Liver (tissue), 9 donors: ENCODE data around the gene LRRC10. TPM values are rescaled to one million over a fixed set of nuclear protein-coding genes. Genes with fewer than 3 reads are reported as not detected.

Source experiments
- DNase-seq: peaks from one replicate; pipeline ENCODE4 v3.0.0-alpha.2; 2017; ENCODE audit warnings: low spot score
- H3K27ac ChIP-seq, 2 donors: one replicate each; pipeline ENCODE4 v1.7.0; 2013; ENCODE audit warnings: inconsistent platforms in 2 of 2, low read length in 2 of 2, control low read depth in 1 of 2, low read depth in 1 of 2, mild to moderate bottlenecking in 1 of 2
- H3K27me3 ChIP-seq, 4 donors: one replicate each; pipeline versions ENCODE4 v1.6.1 to v1.7.0; 2013; ENCODE audit warnings: low read length in 3 of 4, inconsistent platforms in 1 of 4, mild to moderate bottlenecking in 1 of 4, moderate library complexity in 1 of 4; ENCODE audit not compliant: control insufficient read depth in 4 of 4, insufficient read depth in 4 of 4
- H3K36me3 ChIP-seq, 4 donors: one replicate each; pipeline versions ENCODE4 v1.6.1 to v1.7.0; 2013; ENCODE audit warnings: low read length in 3 of 4, mild to moderate bottlenecking in 3 of 4, low read depth in 1 of 4, moderate library complexity in 1 of 4; ENCODE audit not compliant: control insufficient read depth in 4 of 4, insufficient read depth in 3 of 4
- H3K4me1 ChIP-seq, 4 donors: one replicate each; pipeline versions ENCODE4 v1.6.1 to v1.7.0; 2013; ENCODE audit warnings: low read length in 3 of 4, mild to moderate bottlenecking in 3 of 4, moderate library complexity in 1 of 4; ENCODE audit not compliant: control insufficient read depth in 4 of 4, insufficient read depth in 4 of 4
- H3K4me3 ChIP-seq, 3 donors: one replicate each; pipeline versions ENCODE4 v1.6.1 to v1.7.0; 2013; ENCODE audit warnings: low read length in 3 of 3, control low read depth in 1 of 3, low read depth in 1 of 3, mild to moderate bottlenecking in 1 of 3
- H3K9ac ChIP-seq, 2 donors: one replicate each; pipeline ENCODE4 v1.7.0; 2013; ENCODE audit warnings: low read length in 2 of 2, mild to moderate bottlenecking in 2 of 2, moderate library complexity in 2 of 2, control low read depth in 1 of 2, low read depth in 1 of 2
- H3K9me3 ChIP-seq, 4 donors: one replicate each; pipeline versions ENCODE4 v1.6.1 to v1.7.0; 2013; ENCODE audit warnings: low read length in 3 of 4; ENCODE audit not compliant: control insufficient read depth in 4 of 4
- CTCF ChIP-seq: fragments of 150-350 bp; IDR thresholded peaks from 2 replicates; pipeline ENCODE4 v1.5.1; 2017; ENCODE audit warnings: improper control_type of control experiment, low read depth, low read length; ENCODE audit not compliant: missing input control
- EGR1 ChIP-seq, 2 donors: IDR thresholded peaks; 2 replicates each; pipeline ENCODE4 v1.6.1; 2016 to 2018; ENCODE audit warnings: antibody characterized with exemption in 2 of 2, low read depth in 2 of 2
- FOXA1 ChIP-seq: IDR thresholded peaks from 2 replicates; pipeline ENCODE4 v1.6.1; 2016; ENCODE audit warnings: antibody characterized with exemption
- FOXA2 ChIP-seq: IDR thresholded peaks from 2 replicates; pipeline ENCODE4 v1.6.1; 2016; ENCODE audit warnings: antibody characterized with exemption
- GABPA ChIP-seq, 2 donors: IDR thresholded peaks in 1 of 2; conservative IDR thresholded peaks in 1 of 2; 2 replicates each; pipeline ENCODE4 v1.6.1; 2016; ENCODE audit warnings: antibody characterized with exemption in 2 of 2, mild to moderate bottlenecking in 1 of 2, moderate library complexity in 1 of 2
- HNF4A ChIP-seq, 2 donors: conservative IDR thresholded peaks; 2 replicates each; pipeline ENCODE4 v1.6.1; 2016; ENCODE audit warnings: antibody characterized with exemption in 2 of 2, mild to moderate bottlenecking in 2 of 2
- HNF4G ChIP-seq: IDR thresholded peaks from 2 replicates; pipeline ENCODE4 v1.6.1; 2016; ENCODE audit warnings: antibody characterized with exemption
- JUND ChIP-seq, 2 donors: IDR thresholded peaks; 2 replicates each; pipeline ENCODE4 v1.6.1; 2016; ENCODE audit warnings: antibody characterized with exemption in 2 of 2
- MAX ChIP-seq: IDR thresholded peaks from 2 replicates; pipeline ENCODE4 v1.6.1; 2016; ENCODE audit warnings: antibody characterized with exemption
- NR2F2 ChIP-seq: IDR thresholded peaks from 2 replicates; pipeline ENCODE4 v1.6.1; 2016; ENCODE audit warnings: antibody characterized with exemption
- RAD21 ChIP-seq, 2 donors: IDR thresholded peaks; 2 replicates each; pipeline ENCODE4 v1.6.1; 2016; ENCODE audit warnings: antibody characterized with exemption in 2 of 2, mild to moderate bottlenecking in 2 of 2
- REST ChIP-seq: IDR thresholded peaks from 2 replicates; pipeline ENCODE4 v1.6.1; 2016; ENCODE audit warnings: antibody characterized with exemption, mild to moderate bottlenecking
- RXRA ChIP-seq, 2 donors: IDR thresholded peaks; 2 replicates each; pipeline ENCODE4 v1.6.1; 2017 to 2018; ENCODE audit warnings: antibody characterized with exemption in 2 of 2, mild to moderate bottlenecking in 1 of 2
- SP1 ChIP-seq: IDR thresholded peaks from 2 replicates; pipeline ENCODE4 v1.6.1; 2018; ENCODE audit warnings: antibody characterized with exemption, mild to moderate bottlenecking
- TAF1 ChIP-seq: conservative IDR thresholded peaks from 2 replicates; pipeline ENCODE4 v1.6.1; 2016; ENCODE audit warnings: antibody characterized with exemption, mild to moderate bottlenecking
- YY1 ChIP-seq: IDR thresholded peaks from 2 replicates; pipeline ENCODE4 v1.6.1; 2016; ENCODE audit warnings: antibody characterized with exemption, mild to moderate bottlenecking
- WGBS: extraction: QIAGEN DNeasy Blood & Tissue Kit; methylation state at CpG from one replicate; pipeline ENCODE4 v1.1.7; 2013; 5-methylcytosine and 5-hydroxymethylcytosine counted together
- polyA plus RNA-seq, 2 donors: library from polyadenylated mRNA; stranded (reverse) in 1 of 2; unstranded in 1 of 2; fragments of 200-250 nt in 1 of 2; fragments of >200 nt in 1 of 2; fragmentation: Nextera tagmentation in 1 of 2; extraction: Ambion mirVana in 1 of 2; gene quantifications; one replicate each; pipeline versions ENCODE4 v1.2.1 to v1.2.3, GENCODE V29; 2013 to 2015
- total RNA-seq, 2 donors: library from RNA; depleted of rRNA; stranded (reverse); fragments of >200 nt; gene quantifications; one replicate each; pipeline ENCODE4 v1.2.3, GENCODE V29; 2014
- TF ChIP-seq, protein P1 (sequence below): IDR thresholded peaks from 2 replicates; pipeline ENCODE4 v1.6.1; 2016; ENCODE audit warnings: antibody characterized with exemption
- TF ChIP-seq, protein P2 (sequence below): IDR thresholded peaks from 2 replicates; pipeline ENCODE4 v1.6.1; 2016; ENCODE audit warnings: antibody characterized with exemption
- donor health status: healthy.
- donor health status: healthy.
- donor health status: healthy.
- donor health status: healthy.
- donor health status: healthy.

The LRRC10 gene
- total and polyA plus RNA-seq, 4 donors, result not detected

DNA sequence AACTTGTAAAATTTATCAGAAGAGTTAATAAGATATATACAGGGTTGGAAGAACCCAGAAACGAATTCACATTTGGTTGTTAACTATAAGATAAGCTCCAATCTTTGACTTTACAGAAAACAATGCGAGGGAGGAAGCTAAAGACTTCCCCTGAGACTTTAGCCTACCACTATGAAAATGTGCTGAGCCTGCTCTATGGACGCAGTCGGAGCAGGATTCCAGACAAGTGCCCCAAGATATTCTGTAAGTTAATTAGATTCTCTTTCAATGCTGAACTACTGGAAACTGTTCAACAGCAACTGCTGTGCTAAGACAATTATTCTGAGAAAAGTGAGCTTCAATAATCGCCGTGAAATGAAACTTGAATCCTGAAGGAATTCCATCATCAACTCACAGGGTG is 8.3 kb upstream of the LRRC10 start:
- Histone ChIP-seq H3K4me3 (no peak overlapping the region), H3K27ac (no peak overlapping the region), H3K9ac (no peak overlapping the region), H3K4me1 (peaks cover 0 to 2% (median 0%) of the 10 kb centered on the region in 4 donors), H3K27me3 (no peaks in the 10 kb centered on the region), H3K9me3 (peaks cover 0 to 2% (median 0%) of the 10 kb centered on the region in 4 donors), H3K36me3 (no peaks in the 10 kb centered on the region)
- WGBS, result 75% methylated on average over 6 of the region's 6 CpGs
- TF ChIP-seq FOXA1 (no peak), TAF1 (no peak), MAX (no peak), CTCF (no peak), YY1 (no peak), FOXA2 (no peak), EGR1 (IDR thresholded peaks at IDR 0.05; ENCODE audit: low read depth in 2 of 2) (no peak), GABPA (IDR thresholded peaks at IDR 0.05 in 1 of 2, conservative IDR thresholded peaks at IDR 0.05 in 1 of 2) (no peak), REST (no peak), NR2F2 (no peak), HNF4A (conservative IDR thresholded peaks at IDR 0.05) (no peak), JUND (IDR thresholded peaks at IDR 0.05) (no peak), SP1 (no peak)
- TF ChIP-seq, protein P1, sequence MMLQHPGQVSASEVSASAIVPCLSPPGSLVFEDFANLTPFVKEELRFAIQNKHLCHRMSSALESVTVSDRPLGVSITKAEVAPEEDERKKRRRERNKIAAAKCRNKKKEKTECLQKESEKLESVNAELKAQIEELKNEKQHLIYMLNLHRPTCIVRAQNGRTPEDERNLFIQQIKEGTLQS, result no peak
- DNase-seq, result no peak

- peaks cover 0 to 2% (median 0%) of the 10 kb centered on the region in 4 donors for H3K9me3 ChIP-seq
- H3K4me1 ChIP-seq, result peaks cover 0 to 2% (median 0%) of the 10 kb centered on the region in 4 donors
- H3K36me3 ChIP-seq, result no peaks in the 10 kb centered on the region
- WGBS, result 79% methylated on average over 14 of the region's 14 CpGs
- H3K27ac ChIP-seq, result no peak overlapping the region
- no peak overlapping the region for H3K9ac ChIP-seq
- no peak for DNase-seq
- no peak overlapping the region for H3K4me3 ChIP-seq
- TF ChIP-seq HNF4G (no peak), REST (no peak), RAD21 (IDR thresholded peaks at IDR 0.05) (no peak), FOXA1 (no peak), CTCF (no peak), RXRA (IDR thresholded peaks at IDR 0.05) (no peak), NR2F2 (no peak), GABPA (IDR thresholded peaks at IDR 0.05 in 1 of 2, conservative IDR thresholded peaks at IDR 0.05 in 1 of 2) (no peak), HNF4A (conservative IDR thresholded peaks at IDR 0.05) (no peak), MAX (no peak)
- TF ChIP-seq, protein P2, sequence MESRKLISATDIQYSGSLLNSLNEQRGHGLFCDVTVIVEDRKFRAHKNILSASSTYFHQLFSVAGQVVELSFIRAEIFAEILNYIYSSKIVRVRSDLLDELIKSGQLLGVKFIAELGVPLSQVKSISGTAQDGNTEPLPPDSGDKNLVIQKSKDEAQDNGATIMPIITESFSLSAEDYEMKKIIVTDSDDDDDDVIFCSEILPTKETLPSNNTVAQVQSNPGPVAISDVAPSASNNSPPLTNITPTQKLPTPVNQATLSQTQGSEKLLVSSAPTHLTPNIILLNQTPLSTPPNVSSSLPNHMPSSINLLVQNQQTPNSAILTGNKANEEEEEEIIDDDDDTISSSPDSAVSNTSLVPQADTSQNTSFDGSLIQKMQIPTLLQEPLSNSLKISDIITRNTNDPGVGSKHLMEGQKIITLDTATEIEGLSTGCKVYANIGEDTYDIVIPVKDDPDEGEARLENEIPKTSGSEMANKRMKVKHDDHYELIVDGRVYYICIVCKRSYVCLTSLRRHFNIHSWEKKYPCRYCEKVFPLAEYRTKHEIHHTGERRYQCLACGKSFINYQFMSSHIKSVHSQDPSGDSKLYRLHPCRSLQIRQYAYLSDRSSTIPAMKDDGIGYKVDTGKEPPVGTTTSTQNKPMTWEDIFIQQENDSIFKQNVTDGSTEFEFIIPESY, result no peak
- H3K27me3 ChIP-seq, result no peaks in the 10 kb centered on the region
Measured at GRCh38 chr12:69616025-69616424, 5.3 kb upstream of the LRRC10 start.
